Right lobe of liver (tissue), 6 donors: ENCODE measurements around the gene IGF1R. TPM values are rescaled to one million over a fixed set of nuclear protein-coding genes. Genes with fewer than 3 reads are reported as not detected.

ENCODE experiments used
- ATAC-seq, 4 donors: fragments of 200-7000 bp; cut with Tn5 transposase; one replicate each; pipeline ENCODE4 v1.9.1; 2020; ENCODE audit warnings: mild to moderate bottlenecking in 4 of 4, moderate library complexity in 4 of 4
- DNase-seq, 3 donors: peaks; one replicate each; pipeline ENCODE4 v3.0.0-alpha.2; 2020
- H3K27ac ChIP-seq, 3 donors: fragments of 200-600 bp; one replicate each; pipeline ENCODE4 v1.8.0; 2022
- H3K27me3 ChIP-seq, 2 donors: fragments of 200-600 bp; one replicate each; pipeline ENCODE4 v1.8.0; 2022
- H3K36me3 ChIP-seq, 4 donors: fragments of 200-600 bp; sonication (generic) in 1 of 4; one replicate each; pipeline versions ENCODE4 v1.5.1 to v1.8.0; 2017 to 2022; ENCODE audit warnings: control low read depth in 1 of 4
- H3K4me1 ChIP-seq, 4 donors: fragments of 200-600 bp; sonication (generic) in 1 of 4; one replicate each; pipeline versions ENCODE4 v1.5.1 to v1.8.0; 2017 to 2022; ENCODE audit warnings: control low read depth in 1 of 4
- H3K4me3 ChIP-seq, 3 donors: fragments of 200-600 bp; one replicate each; pipeline ENCODE4 v1.8.0; 2022
- H3K9me3 ChIP-seq, 4 donors: fragments of 200-600 bp; sonication (generic) in 1 of 4; one replicate each; pipeline versions ENCODE4 v1.5.1 to v1.8.0; 2017 to 2022; ENCODE audit warnings: control low read depth in 1 of 4
- POLR2A ChIP-seq: fragments of 450-650 bp; IDR thresholded peaks from one replicate; pipeline ENCODE4 v1.6.1; 2017; ENCODE audit warnings: antibody characterized with exemption, mild to moderate bottlenecking
- WGBS: methylation state at CpG from one replicate; pipeline ENCODE4 v1.1.6; 2018; ENCODE audit warnings: low coverage, low lambda C conversion rate; ENCODE audit not compliant: insufficient coverage; ENCODE audit errors: missing lambda C conversion rate; 5-methylcytosine and 5-hydroxymethylcytosine counted together
- intact Hi-C, 2 donors: fragments of 100-400 bp; cut with DNase I; formaldehyde crosslinking; loops; one replicate each; pipeline versions ENCODE4 v1.11.2 to v1.14.1; 2022
- total RNA-seq, 6 experiments: library from RNA; depleted of rRNA in 2 of 6; stranded (reverse); fragments of >200 nt in 2 of 6; fragmentation: NEBNext Ultra II Directional in 3 of 6; extraction: Animal tissue kit (Norgen Biotek cat#: 25700) in 3 of 6; gene quantifications; one replicate each; pipeline versions ENCODE4 v1.1.0 to v1.2.4, GENCODE V29; 2016 to 2023
- TF ChIP-seq, protein P1 (sequence below), 4 donors: fragments of 200-600 bp in 3 of 4; fragments of 450-650 bp in 1 of 4; IDR thresholded peaks; one replicate each; pipeline versions ENCODE4 v1.5.1 to v1.8.0; 2016 to 2022; ENCODE audit warnings: antibody characterized with exemption in 4 of 4, mild to moderate bottlenecking in 2 of 4
- donor health status: DM: no; HTN: yes; CAD: no.
- donor health status: DM: no; HTN: no; CAD: no.
- donor health status: DM: no; HTN: no; CAD: no.
- donor health status: DM: no; HTN: yes; CAD: no.
- donor health status: DM: no; HTN: yes; CAD: no.

The IGF1R gene
- total RNA-seq, 6 experiments from 2014 or later = 2.5 to 5.3 (median 3.8) TPM

DNA sequence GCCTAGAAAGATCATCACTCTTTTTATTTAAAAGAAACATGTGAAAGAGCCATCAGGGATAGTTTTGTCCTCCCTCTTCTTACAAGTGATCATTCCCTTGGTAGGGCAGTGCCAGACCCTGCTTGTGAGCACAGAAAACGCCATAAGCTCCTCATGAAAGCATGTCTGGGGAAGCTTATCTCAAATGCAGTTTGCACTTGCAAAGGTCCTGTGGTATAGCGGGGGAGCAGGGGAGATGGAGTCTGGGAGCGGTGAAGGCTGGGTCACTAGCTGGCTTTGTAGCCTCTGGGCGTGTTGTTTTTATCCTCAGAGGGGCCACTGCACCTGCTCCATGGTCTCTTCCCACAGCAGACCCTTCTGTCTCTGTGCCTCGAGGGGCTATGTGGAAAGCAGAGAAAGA, 141.9 kb downstream of the IGF1R start:
- TF ChIP-seq, protein P1, sequence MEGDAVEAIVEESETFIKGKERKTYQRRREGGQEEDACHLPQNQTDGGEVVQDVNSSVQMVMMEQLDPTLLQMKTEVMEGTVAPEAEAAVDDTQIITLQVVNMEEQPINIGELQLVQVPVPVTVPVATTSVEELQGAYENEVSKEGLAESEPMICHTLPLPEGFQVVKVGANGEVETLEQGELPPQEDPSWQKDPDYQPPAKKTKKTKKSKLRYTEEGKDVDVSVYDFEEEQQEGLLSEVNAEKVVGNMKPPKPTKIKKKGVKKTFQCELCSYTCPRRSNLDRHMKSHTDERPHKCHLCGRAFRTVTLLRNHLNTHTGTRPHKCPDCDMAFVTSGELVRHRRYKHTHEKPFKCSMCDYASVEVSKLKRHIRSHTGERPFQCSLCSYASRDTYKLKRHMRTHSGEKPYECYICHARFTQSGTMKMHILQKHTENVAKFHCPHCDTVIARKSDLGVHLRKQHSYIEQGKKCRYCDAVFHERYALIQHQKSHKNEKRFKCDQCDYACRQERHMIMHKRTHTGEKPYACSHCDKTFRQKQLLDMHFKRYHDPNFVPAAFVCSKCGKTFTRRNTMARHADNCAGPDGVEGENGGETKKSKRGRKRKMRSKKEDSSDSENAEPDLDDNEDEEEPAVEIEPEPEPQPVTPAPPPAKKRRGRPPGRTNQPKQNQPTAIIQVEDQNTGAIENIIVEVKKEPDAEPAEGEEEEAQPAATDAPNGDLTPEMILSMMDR (IDR thresholded peaks at IDR 0.05) = no peak
- no peak for TF ChIP-seq POLR2A
- intact Hi-C loops = no loop called here
- DNase-seq (no peak), ATAC-seq (no peak)
- Histone ChIP-seq H3K4me1 (no peaks in the 10 kb centered on the region), H3K36me3 (no peaks in the 10 kb centered on the region), H3K27ac (no peak overlapping the region), H3K4me3 (no peak overlapping the region), H3K27me3 (no peaks in the 10 kb centered on the region), H3K9me3 (no peaks in the 10 kb centered on the region)
- 30% methylated on average over 2 of the region's 5 CpGs for WGBS

DNA sequence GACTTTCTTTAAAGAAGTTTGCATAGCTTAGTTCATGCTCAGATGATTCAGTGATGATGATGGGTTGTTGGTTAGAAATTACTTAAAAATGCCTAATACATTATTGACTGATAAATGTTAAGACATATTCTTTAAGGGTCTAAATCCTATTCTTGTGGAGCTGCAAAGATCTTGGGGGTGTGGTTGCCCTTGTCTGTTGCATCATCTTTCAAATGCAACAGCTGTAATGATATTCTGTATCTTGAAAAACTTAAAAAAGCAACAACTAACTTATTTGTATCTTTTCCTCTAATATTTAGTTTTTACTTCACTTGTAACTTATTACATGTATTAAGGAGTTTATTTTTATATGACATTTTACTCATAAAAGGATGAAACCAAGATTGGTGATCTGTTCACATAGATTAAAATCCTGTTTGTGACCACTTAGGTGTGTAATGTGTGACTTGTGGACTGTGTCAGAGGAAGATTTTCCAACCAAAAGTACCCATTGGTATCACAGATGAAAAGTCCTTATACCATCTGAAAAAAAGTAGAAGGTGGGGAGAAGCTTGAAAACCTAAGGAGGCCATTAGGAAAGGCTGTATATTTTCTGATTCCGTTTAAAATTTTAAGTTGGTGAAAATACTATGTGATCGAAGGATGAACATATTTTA, 142.8 kb downstream of the IGF1R start:
- no peak overlapping the region for H3K27ac ChIP-seq
- ATAC-seq (no peak), DNase-seq (no peak)
- WGBS = 86% methylated on average over 2 of the region's 2 CpGs
- no peak overlapping the region for H3K4me3 ChIP-seq
- H3K27me3 ChIP-seq = no peaks in the 10 kb centered on the region
- no peaks in the 10 kb centered on the region for H3K36me3 ChIP-seq
- TF ChIP-seq, protein P1 (IDR thresholded peaks at IDR 0.05) = no peak
- no peak for TF ChIP-seq POLR2A
- no peaks in the 10 kb centered on the region for H3K4me1 ChIP-seq
- H3K9me3 ChIP-seq = no peaks in the 10 kb centered on the region
- intact Hi-C loops = no loop called here

DNA sequence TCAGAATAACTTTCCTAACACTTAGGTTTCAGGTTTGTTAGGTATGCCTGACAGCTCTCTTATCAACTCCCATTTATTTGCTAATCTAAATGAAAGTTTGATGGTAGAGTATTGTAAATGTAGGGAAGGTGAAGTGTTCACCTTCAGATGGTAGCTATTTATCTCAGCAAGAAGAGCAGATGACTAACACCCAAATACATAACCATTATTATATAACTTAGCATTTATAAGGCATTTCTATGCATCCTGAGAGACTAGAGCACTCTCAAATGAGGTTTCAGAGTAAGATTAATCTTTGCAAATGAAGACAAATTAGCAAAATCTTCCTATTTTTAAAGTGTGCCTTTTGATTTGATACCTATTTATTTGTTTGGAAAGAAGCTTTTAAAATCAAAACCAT, 143.8 kb downstream of the IGF1R start:
- H3K27ac ChIP-seq = no peak overlapping the region
- intact Hi-C loops = no loop called here
- no peak for DNase-seq
- no peak for ATAC-seq
- no peaks in the 10 kb centered on the region for H3K9me3 ChIP-seq
- no peaks in the 10 kb centered on the region for H3K36me3 ChIP-seq
- no peaks in the 10 kb centered on the region for H3K4me1 ChIP-seq
- TF ChIP-seq, protein P1 (IDR thresholded peaks at IDR 0.05) = no peak
- no peak for TF ChIP-seq POLR2A
- no peaks in the 10 kb centered on the region for H3K27me3 ChIP-seq
- H3K4me3 ChIP-seq = no peak overlapping the region

DNA sequence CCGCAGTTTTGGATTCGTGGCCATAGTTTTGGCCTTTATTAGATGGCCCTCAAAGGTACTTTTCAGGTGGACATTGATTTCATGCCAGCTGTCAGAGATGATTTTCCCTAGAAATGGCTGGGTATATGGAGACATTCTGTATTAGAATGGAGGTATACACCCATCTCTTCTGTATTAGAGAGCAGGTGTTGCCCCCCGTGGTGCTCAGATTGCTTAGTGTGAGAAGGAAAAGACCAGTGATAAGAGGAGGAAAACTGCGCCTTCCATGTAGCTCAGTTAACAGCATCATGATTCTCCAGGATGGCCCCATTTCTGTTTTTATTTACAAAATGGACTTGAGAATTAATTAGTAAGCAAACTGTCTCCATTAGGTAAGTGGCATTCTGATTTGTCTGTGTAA, 145.9 kb downstream of the IGF1R start:
- H3K27me3 ChIP-seq = no peaks in the 10 kb centered on the region
- no peak overlapping the region for H3K27ac ChIP-seq
- H3K9me3 ChIP-seq = no peaks in the 10 kb centered on the region
- no peaks in the 10 kb centered on the region for H3K36me3 ChIP-seq
- H3K4me3 ChIP-seq = no peak overlapping the region
- 57% methylated on average over 4 of the region's 4 CpGs for WGBS
- ATAC-seq = no peak
- TF ChIP-seq, protein P1 (IDR thresholded peaks at IDR 0.05) = no peak
- TF ChIP-seq POLR2A = no peak
- no peak for DNase-seq
- no peaks in the 10 kb centered on the region for H3K4me1 ChIP-seq
- intact Hi-C loops = no loop called here

DNA sequence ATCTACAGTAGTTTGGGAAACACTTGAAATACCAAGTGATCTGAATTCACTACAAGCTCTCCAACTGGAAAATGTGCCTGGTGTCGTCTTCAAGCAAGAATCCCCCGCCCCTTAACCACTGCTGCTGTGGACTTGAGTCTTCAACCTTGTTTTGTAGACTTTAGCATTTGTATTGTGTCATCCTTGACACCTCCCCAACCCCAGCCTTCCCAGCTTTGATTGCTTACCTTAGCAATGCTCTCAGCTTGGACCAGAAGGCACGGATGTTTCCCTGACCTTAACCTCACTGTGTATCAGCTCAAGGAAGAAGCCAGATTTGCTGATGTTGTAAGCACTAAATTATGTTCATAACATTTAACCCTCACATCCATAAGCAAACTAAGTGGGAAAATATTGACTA, 146.4 kb downstream of the IGF1R start:
- no peaks in the 10 kb centered on the region for H3K4me1 ChIP-seq

More for the DNA sequence above, 146.4 kb downstream of the IGF1R start:
- Histone ChIP-seq H3K9me3 (no peaks in the 10 kb centered on the region), H3K27ac (no peak overlapping the region), H3K36me3 (no peaks in the 10 kb centered on the region), H3K27me3 (no peaks in the 10 kb centered on the region), H3K4me3 (no peak overlapping the region)
- intact Hi-C loops = no loop called here
- peak; percentile 48 to 77 (median 73) for ATAC-seq
- WGBS = 36% methylated on average over 3 of the region's 3 CpGs
- DNase-seq = no peak
- TF ChIP-seq POLR2A = no peak
- TF ChIP-seq, protein P1 (IDR thresholded peaks at IDR 0.05) = no peak
